SU-DHL-6 (cell line): ENCODE results near the gene RPTOR.

ENCODE experiments used
- H2AFZ ChIP-seq: fragments of 200-600 bp; sonication (generic); 2 replicates; pipeline ENCODE4 v1.6.1; 2014; ENCODE audit warnings: low read depth, mild to moderate bottlenecking, moderate library complexity, mixed read lengths, antibody characterized with exemption, low read length; ENCODE audit not compliant: severe bottlenecking
- H3F3A ChIP-seq: fragments of 200-600 bp; shearing (Covaris generic); 2 replicates; pipeline ENCODE4 v1.6.0; 2016; ENCODE audit warnings: antibody characterized with exemption, mild to moderate bottlenecking; ENCODE audit not compliant: insufficient read depth
- H3K27ac ChIP-seq: fragments of 200-600 bp; sonication (generic); 2 replicates; pipeline ENCODE4 v1.5.1; 2016; ENCODE audit warnings: low read depth, mild to moderate bottlenecking, low read length, moderate library complexity, mixed read lengths
- H3K27me3 ChIP-seq: fragments of 200-600 bp; sonication (generic), shearing (Covaris generic); 2 replicates; pipeline ENCODE4 v1.6.0; 2014; ENCODE audit warnings: mild to moderate bottlenecking, low read length
- H3K36me3 ChIP-seq: fragments of 200-600 bp; sonication (generic); 2 replicates; pipeline ENCODE4 v1.6.1; 2014; ENCODE audit warnings: mild to moderate bottlenecking, low read length, mixed read lengths
- H3K4me2 ChIP-seq: fragments of 300-600, 200-600 bp; shearing (Covaris generic), sonication (generic); 2 replicates; pipeline ENCODE4 v1.6.0; 2014; ENCODE audit warnings: low read length, low read depth, mild to moderate bottlenecking; ENCODE audit not compliant: poor library complexity, severe bottlenecking
- H3K4me3 ChIP-seq: fragments of 200-600 bp; sonication (generic); 2 replicates; pipeline ENCODE4 v1.5.1; 2014; ENCODE audit warnings: antibody characterized with exemption, low read length, mild to moderate bottlenecking, mixed read lengths; ENCODE audit not compliant: insufficient read depth, poor library complexity, severe bottlenecking
- H3K79me2 ChIP-seq: fragments of 200-600 bp; sonication (generic); 2 replicates; pipeline ENCODE4 v1.6.1; 2014; ENCODE audit warnings: mild to moderate bottlenecking, low read length, moderate library complexity; ENCODE audit not compliant: insufficient read depth
- H3K9ac ChIP-seq: fragments of 200-600 bp; sonication (generic); 2 replicates; pipeline ENCODE4 v1.7.0; 2014; ENCODE audit warnings: mild to moderate bottlenecking, low read length
- H3K9me2 ChIP-seq: fragments of 200-600 bp; sonication (generic); replicated peaks from 2 replicates; pipeline ENCODE4 v1.6.1; 2014; ENCODE audit warnings: low read length; ENCODE audit not compliant: insufficient read depth
- H3K9me3 ChIP-seq: fragments of 200-600 bp; sonication (generic); 2 replicates; pipeline ENCODE4 v1.6.1; 2014; ENCODE audit warnings: low read length, mixed read lengths; ENCODE audit not compliant: insufficient read depth
- H4K20me1 ChIP-seq: fragments of 200-600 bp; sonication (generic); 2 replicates; pipeline ENCODE4 v1.6.1; 2014; ENCODE audit warnings: low read depth, mild to moderate bottlenecking, antibody characterized with exemption, low read length, moderate library complexity, mixed read lengths
- CTCF ChIP-seq: fragments of 200-600 bp; sonication (generic); IDR thresholded peaks from one replicate; pipeline ENCODE4 v1.5.1; 2017; ENCODE audit warnings: antibody characterized with exemption, mild to moderate bottlenecking, low read length, moderate library complexity; ENCODE audit not compliant: insufficient read depth, poor library complexity, severe bottlenecking
- EZH2phosphoT487 ChIP-seq: fragments of 200-600 bp; sonication (generic), shearing (Covaris generic); conservative IDR thresholded peaks from 2 replicates; pipeline ENCODE4 v1.6.1; 2018; ENCODE audit warnings: mild to moderate bottlenecking, antibody characterized with exemption, low read length, moderate library complexity, mixed read lengths

RPTOR gene

GRCh38 chr17:80665792-80666191, 121.2 kb downstream of the RPTOR start:
- Histone ChIP-seq H3K79me2 (peaks cover 6% of the 10 kb centered on the region; the same call in 1 of the 2 replicates), H3K9me3 (no peaks in the 10 kb centered on the region)

GRCh38 chr17:80666867-80667266, 122.2 kb downstream of the RPTOR start:
- Histone ChIP-seq H3K36me3 (no peaks in the 10 kb centered on the region), H3K4me3 (no peak overlapping the region), H3K9me3 (no peaks in the 10 kb centered on the region), H3K9ac (no peak overlapping the region), H3K27ac (no peak overlapping the region), H3K4me2 (no peak overlapping the region), H3K9me2 (no peaks in the 10 kb centered on the region), H4K20me1 (peaks cover 7% of the 10 kb centered on the region; the same call in 1 of the 2 replicates), H2AFZ (no peak overlapping the region), H3F3A (no peaks in the 10 kb centered on the region), H3K27me3 (no peaks in the 10 kb centered on the region), H3K79me2 (peaks cover 4% of the 10 kb centered on the region; the same call in 1 of the 2 replicates)
- no peak for TF ChIP-seq EZH2phosphoT487

More at GRCh38 chr17:80665792-80666191, 121.2 kb downstream of the RPTOR start:
- Histone ChIP-seq H3K27ac (no peak overlapping the region), H4K20me1 (peaks cover 7% of the 10 kb centered on the region; the same call in 1 of the 2 replicates), H3K9ac (no peak overlapping the region), H3K9me2 (no peaks in the 10 kb centered on the region), H3K27me3 (no peaks in the 10 kb centered on the region), H2AFZ (no peak overlapping the region), H3K36me3 (no peaks in the 10 kb centered on the region), H3K4me3 (no peak overlapping the region), H3F3A (no peaks in the 10 kb centered on the region), H3K4me2 (no peak overlapping the region)
- TF ChIP-seq CTCF, result no peak
- no peak for TF ChIP-seq EZH2phosphoT487

GRCh38 chr17:80667462-80668277, 123.0 kb downstream of the RPTOR start:
- H3K9ac ChIP-seq, result no peak overlapping the region
- no peaks in the 10 kb centered on the region for H3K27me3 ChIP-seq
- peaks cover 7% of the 10 kb centered on the region; the same call in 1 of the 2 replicates for H4K20me1 ChIP-seq
- no peaks in the 10 kb centered on the region for H3K9me2 ChIP-seq
- H3K4me2 ChIP-seq, result no peak overlapping the region
- H3K79me2 ChIP-seq, result peaks cover 4% of the 10 kb centered on the region; the same call in 1 of the 2 replicates
- H3K9me3 ChIP-seq, result no peaks in the 10 kb centered on the region
- no peaks in the 10 kb centered on the region for H3K36me3 ChIP-seq
- no peak overlapping the region for H3K4me3 ChIP-seq
- no peak for TF ChIP-seq CTCF
- no peak for TF ChIP-seq EZH2phosphoT487
- no peak overlapping the region for H2AFZ ChIP-seq
- H3F3A ChIP-seq, result no peaks in the 10 kb centered on the region
- H3K27ac ChIP-seq, result no peak overlapping the region
